Dendritic cell treated with granulocyte-macrophage colony-stimulating factor and Interleukin-4, amounts not matched to agents 40 ng/mL and 50 ng/mL, for 4 days (primary cell): ENCODE results near the gene AHCYL2.
"Not testable (repeated sequence)": the region's sequence is repeated elsewhere in the genome, so short reads cannot be mapped to it uniquely, and the experiment has no call there.

Experiments
- H3K27ac Mint-ChIP-seq: one replicate; pipeline ENCODE4 v1.8.0; 2022; ENCODE audit warnings: mild to moderate bottlenecking, mixed read lengths
- H3K27me3 Mint-ChIP-seq: one replicate; pipeline ENCODE4 v1.8.0; 2022; ENCODE audit warnings: mild to moderate bottlenecking, mixed read lengths
- H3K36me3 Mint-ChIP-seq: one replicate; pipeline ENCODE4 v1.8.0; 2022; ENCODE audit warnings: low read depth, mixed read lengths
- H3K4me1 Mint-ChIP-seq: one replicate; pipeline ENCODE4 v1.8.0; 2022; ENCODE audit warnings: low read depth, mixed read lengths
- H3K4me3 Mint-ChIP-seq: one replicate; pipeline ENCODE4 v1.8.0; 2022; ENCODE audit warnings: mild to moderate bottlenecking, moderate library complexity, mixed read lengths
- H3K9me3 Mint-ChIP-seq: one replicate; pipeline ENCODE4 v1.8.0; 2022; ENCODE audit warnings: mixed read lengths
- intact Hi-C: fragments of 100-400 bp; cut with micrococcal nuclease; formaldehyde crosslinking; loops from one replicate; pipeline ENCODE4 v1.15.0; 2022

AHCYL2 gene

GRCh38 chr7:129389829-129390228 is 165.0 kb downstream of the AHCYL2 start:
- H3K27me3 Mint-ChIP-seq, result no peaks in the 10 kb centered on the region
- H3K36me3 Mint-ChIP-seq, result peaks cover 31% of the 10 kb centered on the region
- H3K4me3 Mint-ChIP-seq, result no peak overlapping the region
- no peak overlapping the region for H3K27ac Mint-ChIP-seq
- no peaks in the 10 kb centered on the region for H3K9me3 Mint-ChIP-seq
- H3K4me1 Mint-ChIP-seq, result peaks cover 9% of the 10 kb centered on the region
- intact Hi-C loops, result no loop called here

GRCh38 chr7:129390314-129390713 is 165.5 kb downstream of the AHCYL2 start:
- no peaks in the 10 kb centered on the region for H3K27me3 Mint-ChIP-seq
- H3K36me3 Mint-ChIP-seq, result peaks cover 31% of the 10 kb centered on the region
- no peaks in the 10 kb centered on the region for H3K9me3 Mint-ChIP-seq
- H3K4me1 Mint-ChIP-seq, result peaks cover 14% of the 10 kb centered on the region
- intact Hi-C loops, result no loop called here
- H3K4me3 Mint-ChIP-seq, result no peak overlapping the region
- H3K27ac Mint-ChIP-seq, result no peak overlapping the region

DNA sequence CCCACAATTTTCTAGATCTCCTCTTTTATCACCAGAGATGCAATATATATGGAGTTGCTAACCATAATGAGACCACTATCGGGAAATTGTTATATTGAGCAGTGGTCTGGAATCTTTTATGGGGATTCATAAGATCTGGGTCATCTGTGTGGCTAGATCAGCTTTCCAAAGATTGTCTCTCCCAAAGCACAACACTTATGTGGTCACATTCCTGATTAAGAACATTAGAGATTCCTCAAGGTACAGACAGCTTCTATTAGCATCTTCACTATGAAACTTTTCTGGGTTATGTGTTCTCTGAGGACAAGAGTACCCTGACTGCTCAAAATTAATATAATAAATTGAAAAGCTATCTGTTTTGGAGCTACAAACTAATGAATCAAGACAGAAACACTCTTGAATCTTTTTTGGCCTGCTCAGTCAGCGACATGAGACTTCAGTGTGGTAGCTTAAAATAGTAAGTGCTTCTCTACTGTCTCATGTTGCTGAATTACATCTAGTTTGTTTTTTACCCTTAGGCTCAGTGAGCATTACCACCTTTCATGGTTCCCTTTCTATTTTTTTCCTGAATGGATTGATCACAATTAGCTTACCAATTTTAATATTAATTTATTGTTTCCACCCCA is 166.8 kb downstream of the AHCYL2 start:
- no peak overlapping the region for H3K27ac Mint-ChIP-seq
- H3K4me1 Mint-ChIP-seq, result peaks cover 17% of the 10 kb centered on the region
- H3K27me3 Mint-ChIP-seq, result no peaks in the 10 kb centered on the region
- H3K36me3 Mint-ChIP-seq, result peaks cover 31% of the 10 kb centered on the region
- intact Hi-C loops, result no loop called here
- H3K4me3 Mint-ChIP-seq, result no peak overlapping the region
- no peaks in the 10 kb centered on the region for H3K9me3 Mint-ChIP-seq

- H3K4me1 Mint-ChIP-seq, result peaks cover 17% of the 10 kb centered on the region
- H3K27ac Mint-ChIP-seq, result no peak overlapping the region
- no peaks in the 10 kb centered on the region for H3K27me3 Mint-ChIP-seq
- peaks cover 25% of the 10 kb centered on the region for H3K36me3 Mint-ChIP-seq
- H3K9me3 Mint-ChIP-seq, result no peaks in the 10 kb centered on the region
- H3K4me3 Mint-ChIP-seq, result no peak overlapping the region
- intact Hi-C loops, result no loop called here
Measured at GRCh38 chr7:129393255-129393654, 168.4 kb downstream of the AHCYL2 start.

DNA sequence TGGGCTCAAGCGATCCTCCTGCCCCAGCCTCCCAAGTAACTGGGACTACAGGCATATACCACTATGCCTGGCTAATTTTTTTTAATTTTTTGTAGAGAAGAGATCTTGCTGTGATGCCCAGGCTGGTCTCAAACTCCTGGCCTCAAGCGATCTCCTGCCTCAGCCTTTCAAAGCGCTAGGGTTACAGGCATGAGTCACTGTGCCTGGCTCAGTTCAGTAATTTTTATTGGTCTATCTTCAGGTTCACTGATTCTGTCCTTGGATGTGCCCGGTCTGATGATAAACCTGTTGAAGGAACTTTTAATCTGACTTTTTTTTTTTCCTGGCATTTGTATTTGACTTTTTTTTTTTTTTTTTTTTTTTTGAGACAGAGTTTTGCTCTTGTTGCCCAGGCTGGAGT is 169.3 kb downstream of the AHCYL2 start:
- no peak overlapping the region for H3K4me3 Mint-ChIP-seq

GRCh38 chr7:129394982-129395914 is 170.4 kb downstream of the AHCYL2 start:
- H3K4me1 Mint-ChIP-seq, result peaks cover 21% of the 10 kb centered on the region
- H3K27me3 Mint-ChIP-seq, result no peaks in the 10 kb centered on the region
- H3K27ac Mint-ChIP-seq, result peak overlapping the region; percentile 45
- H3K36me3 Mint-ChIP-seq, result peaks cover 22% of the 10 kb centered on the region
- intact Hi-C loops, result no loop called here
- H3K9me3 Mint-ChIP-seq, result no peaks in the 10 kb centered on the region
- H3K4me3 Mint-ChIP-seq, result no peak overlapping the region

More for the DNA sequence above, 169.3 kb downstream of the AHCYL2 start:
- no peaks in the 10 kb centered on the region for H3K27me3 Mint-ChIP-seq
- H3K9me3 Mint-ChIP-seq, result no peaks in the 10 kb centered on the region
- intact Hi-C loops, result no loop called here
- H3K36me3 Mint-ChIP-seq, result peaks cover 21% of the 10 kb centered on the region
- no peak overlapping the region for H3K27ac Mint-ChIP-seq
- peaks cover 17% of the 10 kb centered on the region for H3K4me1 Mint-ChIP-seq

DNA sequence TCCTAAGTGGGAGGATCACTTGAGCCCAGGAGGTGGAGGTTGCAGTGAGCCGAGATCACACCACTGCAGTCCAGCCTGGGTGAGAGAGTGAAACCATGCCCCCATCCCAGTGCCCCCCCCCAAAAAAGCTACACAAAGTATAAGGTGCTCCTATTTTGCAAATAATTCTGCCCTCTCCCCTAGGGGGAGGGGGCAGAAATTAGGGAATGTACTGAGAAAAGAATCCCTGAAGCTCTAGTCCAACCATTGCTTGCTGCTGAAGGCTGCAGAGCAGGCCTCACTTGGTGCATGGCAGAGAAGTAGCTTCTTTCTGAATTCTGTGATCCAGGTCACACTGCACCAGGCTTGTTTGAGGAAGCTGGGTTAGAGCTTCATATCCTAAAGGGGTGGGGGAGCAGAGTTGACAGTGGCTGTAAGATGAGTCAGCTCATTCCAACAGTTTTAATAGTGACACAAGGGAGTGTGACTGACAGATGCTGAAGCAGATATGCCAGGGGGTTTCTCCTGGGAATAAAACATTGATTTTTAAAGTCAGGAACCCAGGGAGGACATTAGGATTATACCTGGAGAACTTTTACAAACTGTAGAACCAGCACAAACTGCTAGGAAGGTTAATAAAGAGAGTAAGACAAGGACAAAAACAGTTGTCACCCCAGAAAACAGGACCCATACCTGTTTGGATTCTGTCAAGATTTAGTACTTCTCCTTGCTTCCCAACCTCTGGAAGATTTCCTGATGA is 176.6 kb downstream of the AHCYL2 start:
- H3K27ac Mint-ChIP-seq, result peak overlapping the region; percentile 70
- H3K36me3 Mint-ChIP-seq, result peaks cover 50% of the 10 kb centered on the region
- H3K4me3 Mint-ChIP-seq, result no peak overlapping the region

DNA sequence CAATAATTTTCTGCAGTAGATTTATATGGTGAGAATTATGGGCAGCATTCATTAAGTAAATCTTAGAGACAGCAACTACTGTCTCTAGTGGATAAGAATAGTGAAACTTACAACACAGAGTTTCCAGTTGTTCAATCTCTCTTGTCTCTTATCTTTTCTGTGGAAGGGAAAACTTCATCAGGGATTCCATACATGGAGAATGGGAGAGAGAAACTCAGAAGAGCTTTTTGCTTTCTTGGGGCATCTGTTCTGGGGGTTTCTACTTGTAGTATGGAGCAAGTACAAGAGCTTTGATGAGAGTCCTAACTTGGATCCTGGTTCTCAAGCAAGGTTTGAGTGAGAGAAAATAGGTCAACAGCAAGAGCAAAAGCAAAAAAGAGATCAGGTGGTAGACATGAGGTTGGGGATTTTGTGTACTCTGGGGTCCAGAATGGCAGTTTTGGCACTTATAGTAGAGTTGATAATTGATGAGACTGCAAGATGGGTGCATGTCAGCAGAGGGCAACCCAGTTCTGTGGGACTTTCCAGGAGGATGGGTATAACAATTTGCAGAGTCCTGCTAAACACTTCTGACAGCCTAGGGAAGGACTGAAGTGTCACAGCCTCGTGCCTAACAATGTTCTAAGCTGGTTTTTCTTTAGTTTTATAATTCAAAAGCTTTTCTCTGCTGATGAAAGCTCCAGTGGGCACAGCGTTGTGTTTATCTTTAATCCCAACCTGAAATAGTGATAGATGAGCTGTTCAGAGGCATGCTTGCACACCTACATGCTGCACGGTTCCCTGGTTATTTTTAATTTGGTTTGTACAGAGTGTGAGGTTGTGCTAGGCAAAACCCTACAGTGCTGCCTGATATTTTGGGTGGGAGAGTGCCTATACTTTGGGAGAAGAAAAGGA is 177.4 kb downstream of the AHCYL2 start:
- intact Hi-C loops, result no loop called here
- H3K4me3 Mint-ChIP-seq, result no peak overlapping the region

More for the DNA sequence above, 176.6 kb downstream of the AHCYL2 start:
- peaks cover 17% of the 10 kb centered on the region for H3K4me1 Mint-ChIP-seq
- intact Hi-C loops, result no loop called here
- H3K9me3 Mint-ChIP-seq, result no peaks in the 10 kb centered on the region
- H3K27me3 Mint-ChIP-seq, result no peaks in the 10 kb centered on the region

GRCh38 chr7:129405527-129405926 is 180.7 kb downstream of the AHCYL2 start:
- Mint-ChIP-seq H3K36me3 (peaks cover 65% of the 10 kb centered on the region), H3K27me3 (no peaks in the 10 kb centered on the region), H3K4me1 (peaks cover 11% of the 10 kb centered on the region), H3K9me3 (no peaks in the 10 kb centered on the region), H3K27ac (no peak overlapping the region), H3K4me3 (no peak overlapping the region)
- intact Hi-C loops, result no loop called here

More for the DNA sequence above, 177.4 kb downstream of the AHCYL2 start:
- peaks cover 50% of the 10 kb centered on the region for H3K36me3 Mint-ChIP-seq
- no peaks in the 10 kb centered on the region for H3K27me3 Mint-ChIP-seq
- H3K9me3 Mint-ChIP-seq, result no peaks in the 10 kb centered on the region
- H3K27ac Mint-ChIP-seq, result peak overlapping the region; percentile 70
- H3K4me1 Mint-ChIP-seq, result peaks cover 17% of the 10 kb centered on the region

DNA sequence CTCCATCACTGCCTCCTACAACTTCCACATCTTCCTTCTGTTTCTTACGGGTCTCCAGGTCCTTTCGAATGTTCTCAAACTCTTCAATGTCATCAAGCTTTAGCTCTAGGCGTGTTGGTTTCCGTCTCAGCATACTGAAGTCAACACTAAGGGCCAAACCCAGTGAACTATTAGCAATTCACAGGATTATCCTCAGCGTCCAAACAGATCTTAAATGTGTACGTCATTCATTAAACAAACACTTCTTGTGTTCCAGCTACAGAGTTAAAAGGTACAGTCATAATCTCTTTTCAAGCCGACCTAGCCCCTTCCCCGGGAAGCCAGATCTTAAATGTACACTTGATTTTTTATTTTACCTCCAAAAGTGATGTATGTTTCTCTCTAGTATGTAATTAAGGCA is 185.4 kb downstream of the AHCYL2 start:
- intact Hi-C loops, H3K9me3 Mint-ChIP-seq, H3K4me1 Mint-ChIP-seq, H3K4me3 Mint-ChIP-seq, H3K27ac Mint-ChIP-seq, H3K27me3 Mint-ChIP-seq: not testable (repeated sequence)
- H3K36me3 Mint-ChIP-seq, result peaks cover 75% of the 10 kb centered on the region

DNA sequence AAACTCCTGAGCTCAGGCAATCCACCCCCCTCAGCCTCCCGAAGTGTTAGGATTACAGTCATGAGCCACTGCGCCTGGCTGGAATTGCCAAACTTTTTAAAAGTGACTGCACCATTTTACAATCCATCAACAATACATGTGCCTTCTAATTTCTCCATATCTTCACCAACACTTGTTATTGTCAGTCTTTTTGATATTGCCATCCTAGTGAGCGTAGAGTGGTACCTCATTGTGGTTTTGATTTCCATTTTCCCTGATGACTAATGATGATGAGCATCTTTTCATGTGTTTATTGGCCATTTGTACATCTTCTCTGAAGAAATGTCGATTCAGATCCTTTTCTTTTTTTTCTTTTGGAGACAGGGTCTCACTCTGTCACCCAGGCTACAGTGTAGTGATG is 187.7 kb downstream of the AHCYL2 start:
- H3K9me3 Mint-ChIP-seq, result peaks cover 8% of the 10 kb centered on the region
- no peaks in the 10 kb centered on the region for H3K27me3 Mint-ChIP-seq
- H3K36me3 Mint-ChIP-seq, result peaks cover 72% of the 10 kb centered on the region
- H3K27ac Mint-ChIP-seq, result no peak overlapping the region
- H3K4me3 Mint-ChIP-seq, result no peak overlapping the region
- intact Hi-C loops, result no loop called here
- H3K4me1 Mint-ChIP-seq, result no peaks in the 10 kb centered on the region

DNA sequence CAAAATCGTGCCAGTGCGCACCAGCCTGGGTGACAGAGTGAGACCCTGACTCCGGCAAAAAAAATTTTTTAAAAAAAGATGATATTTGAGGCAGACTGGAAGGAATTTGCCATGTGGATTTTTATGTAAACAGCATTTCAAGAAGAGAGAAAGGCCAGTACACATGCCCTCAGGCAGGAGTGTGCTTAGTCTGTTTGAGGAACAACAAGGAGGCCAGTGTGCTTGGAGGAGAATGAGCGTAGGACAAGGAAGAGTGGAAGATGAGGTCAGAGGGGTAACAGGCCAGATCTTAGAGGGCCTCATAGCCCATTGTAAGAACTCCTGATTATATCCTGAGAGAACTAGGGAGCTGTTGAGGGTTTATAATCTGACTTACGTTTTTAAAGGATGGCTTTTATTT is 192.2 kb downstream of the AHCYL2 start:
- Mint-ChIP-seq H3K27me3 (no peaks in the 10 kb centered on the region), H3K9me3 (peaks cover 7% of the 10 kb centered on the region), H3K27ac (no peak overlapping the region), H3K4me3 (no peak overlapping the region), H3K36me3 (peaks cover 43% of the 10 kb centered on the region), H3K4me1 (no peaks in the 10 kb centered on the region)
- intact Hi-C loops, result no loop called here

GRCh38 chr7:129421717-129422250 is 197.0 kb downstream of the AHCYL2 start:
- Mint-ChIP-seq H3K4me3 (no peak overlapping the region), H3K27ac (no peak overlapping the region), H3K36me3 (peaks cover 51% of the 10 kb centered on the region), H3K27me3 (no peaks in the 10 kb centered on the region), H3K9me3 (no peaks in the 10 kb centered on the region), H3K4me1 (peaks cover 5% of the 10 kb centered on the region)
- intact Hi-C loops, result no loop called here
